Measurements from ENCODE around the gene MPPED1.

MPPED1 gene

GRCh38 chr22:43474161-43475101 lies 62.6 kb downstream of the MPPED1 start:
- DNase-seq (ENCODE audit: low read depth in 3 of 3, low spot score in 1 of 3): no peak

DNA sequence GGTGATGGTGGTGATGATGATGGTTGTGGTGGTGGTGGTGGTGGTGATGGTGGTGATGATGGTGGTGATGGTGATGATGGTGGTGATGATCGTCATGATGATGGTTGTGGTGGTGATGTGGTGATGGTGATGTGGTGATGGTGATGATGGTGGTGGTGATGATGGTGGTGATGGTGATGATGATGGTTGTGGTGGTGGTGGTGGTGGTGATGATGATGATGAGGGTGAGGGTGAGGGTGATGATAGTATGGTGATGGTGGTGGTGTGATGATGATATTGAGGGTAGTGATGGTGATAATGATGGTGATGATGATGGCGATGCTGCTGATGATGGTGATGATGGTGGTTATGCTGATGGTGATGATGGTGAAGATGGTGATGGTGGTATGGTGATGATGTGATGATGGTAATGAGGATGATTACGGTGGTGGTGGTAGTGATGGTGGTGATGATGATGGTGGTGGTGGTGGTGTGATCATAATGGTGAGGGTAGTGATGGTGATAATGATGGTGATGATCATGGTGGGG lies 63.8 kb downstream of the MPPED1 start:
- DNase-seq (ENCODE audit: low read depth in 3 of 3, low spot score in 1 of 3): no peak

GRCh38 chr22:43476341-43476740 lies 64.5 kb downstream of the MPPED1 start:
- no peak for DNase-seq (ENCODE audit: low read depth in 3 of 3, low spot score in 1 of 3)

DNA sequence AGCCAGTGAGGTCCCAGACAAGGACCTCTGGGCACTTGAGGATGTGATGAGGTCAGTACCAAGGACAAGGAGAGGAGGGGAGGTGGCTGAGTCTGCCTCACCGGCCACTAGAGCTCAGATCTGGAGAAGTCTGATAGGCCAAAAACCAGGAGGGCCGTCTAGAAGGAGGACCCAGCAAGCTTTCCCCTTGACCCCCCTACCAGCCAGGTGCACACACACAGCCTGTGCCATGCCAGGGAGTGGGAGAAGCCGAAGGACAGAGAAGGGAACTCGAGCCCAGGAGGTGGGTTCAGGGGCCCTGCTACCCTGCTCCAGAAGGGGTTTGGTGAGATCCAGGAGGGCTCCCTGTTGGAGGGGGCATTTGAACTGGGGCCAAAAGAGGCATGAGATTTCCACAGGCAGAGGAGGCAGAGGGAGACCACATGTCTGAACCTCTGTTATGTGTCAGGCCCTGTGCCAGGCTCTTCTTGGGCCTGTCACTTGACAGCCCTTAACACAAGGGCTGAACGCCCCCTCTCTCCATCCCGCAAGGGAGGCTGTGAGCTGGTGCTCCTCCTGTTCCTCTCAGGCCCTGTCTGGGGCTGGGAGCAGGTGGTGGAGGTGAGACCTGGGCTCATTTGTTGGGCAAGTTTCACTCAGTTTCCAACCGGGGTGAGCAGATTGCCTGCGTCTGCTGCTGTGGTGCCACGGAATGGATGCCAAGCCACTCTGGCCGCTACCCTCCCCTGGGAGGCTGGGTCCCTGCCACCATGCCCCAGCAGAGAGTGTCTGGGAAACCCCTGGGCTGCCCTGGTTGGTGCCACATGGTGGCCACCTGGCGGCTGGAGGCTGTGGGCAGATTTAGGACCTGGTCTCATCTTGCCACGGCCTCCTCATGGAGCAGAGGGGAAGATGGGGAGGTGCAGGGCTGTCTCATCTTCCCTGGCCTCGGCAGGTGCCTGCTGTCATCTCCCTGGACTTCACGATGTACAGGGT lies 65.2 kb downstream of the MPPED1 start:
- DNase-seq (ENCODE audit: low read depth in 3 of 3, low spot score in 1 of 3): no peak

GRCh38 chr22:43477966-43478365 lies 66.2 kb downstream of the MPPED1 start:
- no peak for DNase-seq (ENCODE audit: low read depth in 3 of 3, low spot score in 1 of 3)

DNA sequence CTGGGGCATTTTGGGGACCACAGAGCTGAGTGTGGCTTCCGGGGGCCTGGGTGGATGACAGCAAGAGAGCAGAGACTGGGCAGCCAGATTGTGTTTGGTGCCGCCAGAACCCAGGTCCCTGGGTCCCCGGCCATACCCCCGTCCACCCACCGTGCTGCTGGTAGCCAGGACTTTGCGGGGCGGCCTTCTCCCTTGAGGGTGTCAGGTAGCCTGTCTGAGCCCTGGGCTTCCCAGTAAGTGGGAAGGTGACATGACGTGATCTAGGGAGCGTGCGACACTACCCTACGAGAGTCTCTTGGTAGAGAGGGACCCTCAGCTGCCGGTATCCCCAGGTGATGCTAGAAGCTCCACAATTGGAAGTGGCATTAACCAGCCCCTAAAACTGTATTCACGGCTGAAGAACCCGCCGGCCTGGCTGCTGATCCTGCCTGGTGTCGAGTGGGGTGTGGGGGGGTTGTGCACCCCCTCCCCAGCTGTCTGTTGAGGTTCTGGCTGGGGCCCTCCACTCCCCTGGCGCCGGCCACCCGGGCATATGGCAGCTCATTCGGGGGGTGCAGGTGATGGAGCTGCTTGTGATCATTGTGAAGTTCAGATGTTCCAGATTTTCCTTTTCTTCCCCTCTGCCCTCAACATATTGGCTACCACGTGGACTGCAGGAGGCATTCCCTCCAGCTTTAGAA lies 66.9 kb downstream of the MPPED1 start:
- DNase-seq (ENCODE audit: low read depth in 3 of 3, low spot score in 1 of 3): no peak

DNA sequence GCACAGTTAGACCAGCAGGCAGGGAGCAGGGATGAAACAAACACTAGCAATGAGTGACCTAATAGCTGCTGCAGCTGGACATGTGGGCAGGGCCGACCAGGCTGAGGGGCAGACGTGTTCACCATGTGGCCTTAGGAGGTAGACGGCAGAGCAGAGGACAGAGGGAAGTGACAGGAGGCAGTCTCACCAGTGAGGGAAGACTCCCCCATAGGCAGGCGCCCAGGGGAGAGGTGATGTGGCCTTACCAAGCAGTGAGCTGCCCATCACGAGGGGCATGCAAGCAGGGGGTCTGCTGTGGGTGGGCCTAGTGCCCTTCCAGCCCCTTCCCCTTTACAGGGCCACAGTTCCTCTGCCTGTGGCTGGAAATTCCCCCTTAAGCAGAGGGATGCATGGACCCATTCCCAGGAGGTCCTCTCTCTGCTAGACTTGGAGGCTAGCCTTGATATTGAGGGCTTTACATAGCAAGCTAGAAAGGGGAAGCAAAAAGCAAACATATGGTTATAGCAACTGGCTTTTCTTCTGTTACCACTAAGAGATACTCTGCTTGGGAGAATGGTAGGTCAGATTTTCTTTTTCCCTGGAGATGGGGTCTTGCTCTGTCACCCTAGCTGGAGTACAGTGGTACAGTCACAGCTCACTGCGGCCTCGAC lies 67.6 kb downstream of the MPPED1 start:
- no peak for DNase-seq (ENCODE audit: low read depth in 3 of 3, low spot score in 1 of 3)

DNA sequence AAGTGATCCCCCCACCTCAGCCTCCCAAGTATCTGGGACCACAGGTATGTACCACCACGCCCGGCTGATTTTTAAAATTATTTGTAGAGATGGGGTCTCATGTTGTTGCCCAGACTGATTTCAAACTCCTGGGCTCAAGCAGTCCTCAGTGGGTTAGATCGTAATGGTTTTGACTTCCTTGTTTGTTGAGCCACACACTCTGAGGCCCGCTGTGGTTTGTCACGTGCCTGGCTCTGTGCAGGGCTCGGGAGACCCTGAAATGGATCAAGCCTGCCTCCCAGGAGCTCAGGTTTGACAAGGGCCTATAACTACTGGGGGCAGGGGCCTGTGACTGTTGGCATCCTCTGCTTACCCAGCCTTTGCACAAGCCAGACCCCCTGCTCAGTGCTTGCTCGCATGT lies 68.1 kb downstream of the MPPED1 start:
- no peak for DNase-seq (ENCODE audit: low read depth in 3 of 3, low spot score in 1 of 3)

- DNase-seq (ENCODE audit: low read depth in 3 of 3, low spot score in 1 of 3): no peak
Observed at GRCh38 chr22:43481568-43482317, 69.9 kb downstream of the MPPED1 start.

GRCh38 chr22:43482318-43482625 lies 70.5 kb downstream of the MPPED1 start:
- no peak for DNase-seq (ENCODE audit: low read depth in 3 of 3, low spot score in 1 of 3)

GRCh38 chr22:43483266-43483665 lies 71.5 kb downstream of the MPPED1 start:
- DNase-seq (ENCODE audit: low read depth in 3 of 3, low spot score in 1 of 3): no peak

DNA sequence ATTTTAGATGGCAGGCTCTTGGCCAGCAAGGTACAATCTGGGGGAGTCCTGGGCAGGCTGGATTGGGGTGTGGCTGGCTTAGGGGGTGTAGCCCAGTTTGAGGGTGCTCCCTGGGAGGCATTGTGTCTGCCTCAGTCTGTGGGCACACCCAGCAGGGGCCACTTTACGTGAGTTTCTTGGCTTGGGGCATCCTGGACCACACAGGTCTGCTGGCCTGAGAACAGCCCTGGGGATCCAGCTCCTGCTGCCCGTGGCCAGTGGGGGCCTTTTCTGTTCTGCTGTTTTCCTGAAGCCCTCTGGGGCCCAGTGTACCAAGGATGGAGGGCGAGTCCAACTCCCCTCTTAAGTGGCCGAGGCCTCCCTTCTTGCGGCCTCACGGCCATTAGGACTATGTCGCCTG lies 71.9 kb downstream of the MPPED1 start:
- DNase-seq (ENCODE audit: low read depth in 3 of 3, low spot score in 1 of 3): no peak

DNA sequence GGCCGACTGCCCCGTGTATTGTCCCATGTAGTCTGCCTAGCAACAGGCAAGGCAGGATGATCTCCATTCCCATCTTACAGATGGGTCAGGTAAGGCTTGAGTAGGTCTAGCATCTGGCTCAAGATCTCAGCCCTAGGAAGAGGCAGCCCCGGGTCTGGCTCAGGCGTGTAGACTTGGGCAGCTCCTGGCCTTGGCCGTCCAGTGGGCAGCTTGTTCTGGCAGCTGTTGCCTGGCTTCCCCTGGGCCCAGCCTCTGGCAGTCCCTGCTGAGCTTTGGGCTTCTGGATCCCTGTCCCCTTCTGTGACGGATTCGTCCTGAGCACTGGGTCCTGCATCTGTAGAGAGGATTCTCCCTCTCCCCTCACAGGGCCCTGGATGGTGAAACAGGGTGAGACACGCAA lies 72.4 kb downstream of the MPPED1 start:
- DNase-seq (ENCODE audit: low read depth in 3 of 3, low spot score in 1 of 3): no peak

- no peak for DNase-seq (ENCODE audit: low read depth in 3 of 3, low spot score in 1 of 3)
Observed at GRCh38 chr22:43485502-43486089, 73.8 kb downstream of the MPPED1 start.

DNA sequence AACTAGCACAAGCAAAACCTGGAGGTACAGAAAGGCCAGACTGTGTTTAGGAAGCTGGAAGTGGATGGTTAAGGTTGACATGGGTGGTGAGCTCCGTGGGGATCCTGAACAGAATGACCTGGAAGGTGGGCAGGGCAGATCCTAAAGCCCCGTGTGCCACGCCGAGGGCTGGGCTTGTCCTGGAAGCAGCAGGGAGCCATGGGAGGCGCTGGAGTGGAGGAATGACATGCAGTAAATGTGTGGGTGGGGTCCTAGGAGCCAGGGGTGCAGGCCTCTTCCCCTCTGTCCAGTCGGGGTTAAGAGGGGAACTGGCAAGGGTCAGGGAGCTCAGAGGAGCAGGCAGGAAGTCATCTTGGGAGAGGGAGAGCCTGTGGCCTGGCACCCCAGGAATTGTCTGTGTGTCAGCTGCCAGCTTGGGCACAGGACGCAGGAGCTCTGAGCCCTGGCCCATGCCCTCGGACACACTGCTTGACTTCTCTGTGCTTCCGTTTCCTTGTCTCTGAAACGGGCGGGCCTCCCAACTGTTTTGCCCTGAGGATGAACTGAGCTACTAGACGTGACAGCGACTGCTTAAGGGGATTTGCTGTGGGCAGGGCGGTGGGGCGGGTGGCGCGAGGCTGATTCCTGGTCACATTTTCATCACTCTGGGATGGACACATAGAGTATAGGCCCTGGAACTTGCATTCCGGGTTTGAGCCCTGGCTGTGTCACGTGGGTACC lies 75.7 kb downstream of the MPPED1 start:
- DNase-seq (ENCODE audit: low read depth in 3 of 3, low spot score in 1 of 3): no peak

GRCh38 chr22:43488031-43488866 lies 76.4 kb downstream of the MPPED1 start:
- no peak for DNase-seq (ENCODE audit: low read depth in 3 of 3, low spot score in 1 of 3)

DNA sequence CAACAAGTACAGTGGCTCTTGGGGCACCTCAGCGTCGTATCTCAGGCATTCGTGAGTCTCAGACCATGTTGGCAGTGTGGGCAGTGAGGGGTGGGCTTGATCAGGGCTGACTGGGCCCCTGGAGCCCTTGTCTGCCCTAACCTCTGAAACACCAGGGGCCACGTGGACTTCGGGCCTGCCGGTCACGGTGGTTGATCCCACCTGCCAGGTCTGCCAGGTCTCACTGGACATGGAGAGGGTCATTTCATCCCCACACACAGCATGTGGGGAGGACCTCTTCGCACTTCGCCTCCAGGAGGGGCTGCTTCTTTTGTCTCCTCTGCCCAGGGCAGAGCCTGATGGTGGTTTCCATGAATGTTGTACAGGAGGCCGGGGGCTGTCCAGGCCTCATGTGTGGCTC lies 77.1 kb downstream of the MPPED1 start:
- DNase-seq (ENCODE audit: low read depth in 3 of 3, low spot score in 1 of 3): no peak

GRCh38 chr22:43490311-43490710 lies 78.5 kb downstream of the MPPED1 start:
- no peak for DNase-seq (ENCODE audit: low read depth in 3 of 3, low spot score in 1 of 3)

Measured in stimulated activated CD4-positive, alpha-beta T cell treated with anti-CD3 and anti-CD28 coated beads, TNF-alpha, amount 100 ng/mL, for 1 hour (primary cell).